Panc1 (cell line): ENCODE results near the gene MAPK8.

ENCODE experiments used
- CTCF ChIP-seq: fragments of 450-650 bp; IDR thresholded peaks from 2 replicates; pipeline ENCODE4 v1.5.1; 2017; ENCODE audit warnings: mild to moderate bottlenecking
- POLR2AphosphoS5 ChIP-seq: IDR thresholded peaks from 2 replicates; pipeline ENCODE4 v1.6.1; 2012; ENCODE audit warnings: mild to moderate bottlenecking, low read depth, low read length, moderate library complexity
- REST ChIP-seq, 2 experiments: IDR thresholded peaks; 2 replicates each; pipeline ENCODE4 v1.6.1; 2011 to 2012; ENCODE audit warnings: low read depth in 2 of 2, control low read depth in 1 of 2, low read length in 1 of 2, mild to moderate bottlenecking in 1 of 2, moderate library complexity in 1 of 2; ENCODE audit not compliant: insufficient read depth in 1 of 2
- SIN3A ChIP-seq: IDR thresholded peaks from 2 replicates; pipeline ENCODE4 v1.6.1; 2012; ENCODE audit warnings: low read depth, mild to moderate bottlenecking, low read length, moderate library complexity, borderline replicate concordance; ENCODE audit not compliant: insufficient read depth
- TCF7L2 ChIP-seq: IDR thresholded peaks from 2 replicates; pipeline ENCODE4 v1.6.1; 2011; ENCODE audit warnings: mild to moderate bottlenecking, low read depth, low read length, inconsistent platforms

GRCh38 chr10:48332166-48332870, 25.8 kb downstream of the MAPK8 start:
- TF ChIP-seq CTCF (no peak), POLR2AphosphoS5 (no peak), REST (IDR thresholded peaks at IDR 0.05; ENCODE audit: insufficient read depth in 1 of 2, low read depth in 2 of 2, low read length in 1 of 2) (no peak), TCF7L2 (no peak), SIN3A (no peak)
